Activated T-helper 1 cell treated with Interleukin-2 at 50 U/mL for 16 hours (primary cell): Measurements from ENCODE around the gene ZNF816.
"Not testable (repeated sequence)": the region's sequence is repeated elsewhere in the genome, so short reads cannot be mapped to it uniquely, and the experiment has no call there.

Source experiments
- DNase-seq: peaks from one replicate; pipeline ENCODE4 v3.0.0-alpha.2; 2020; ENCODE audit warnings: low read depth

The ZNF816 gene

GRCh38 chr19:52962394-52963246, at the start of gene ZNF816:
TSS of gene ZNF816 (minus strand) at chr19:52962881. CDS start at chr19:52956089, 6,792 bp downstream.
- peak; percentile 98 for DNase-seq

DNA sequence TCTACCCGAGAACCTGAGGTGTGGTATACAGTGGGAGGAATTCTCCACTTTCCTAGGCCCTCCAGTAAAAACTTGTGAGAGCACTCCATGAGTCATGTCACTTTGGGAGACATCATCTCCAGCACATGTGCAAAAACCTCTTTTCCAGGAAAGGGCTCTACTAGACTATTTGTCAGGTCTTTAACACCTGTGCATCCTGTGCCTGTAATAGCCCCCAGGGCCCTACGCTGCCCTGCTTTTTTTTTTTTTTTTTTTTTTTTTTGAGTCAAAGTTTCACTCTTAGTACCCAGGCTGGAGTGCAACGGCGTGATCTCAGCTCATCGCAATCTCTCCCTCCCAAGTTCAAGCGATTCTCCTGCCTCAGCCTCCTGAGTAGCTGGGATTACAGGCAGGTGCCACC, 49.3 kb upstream of the ZNF816 start:
- DNase-seq, result no peak

- DNase-seq, result no peak
Observed at GRCh38 chr19:53010494-53010893, 47.8 kb upstream of the ZNF816 start.

DNA sequence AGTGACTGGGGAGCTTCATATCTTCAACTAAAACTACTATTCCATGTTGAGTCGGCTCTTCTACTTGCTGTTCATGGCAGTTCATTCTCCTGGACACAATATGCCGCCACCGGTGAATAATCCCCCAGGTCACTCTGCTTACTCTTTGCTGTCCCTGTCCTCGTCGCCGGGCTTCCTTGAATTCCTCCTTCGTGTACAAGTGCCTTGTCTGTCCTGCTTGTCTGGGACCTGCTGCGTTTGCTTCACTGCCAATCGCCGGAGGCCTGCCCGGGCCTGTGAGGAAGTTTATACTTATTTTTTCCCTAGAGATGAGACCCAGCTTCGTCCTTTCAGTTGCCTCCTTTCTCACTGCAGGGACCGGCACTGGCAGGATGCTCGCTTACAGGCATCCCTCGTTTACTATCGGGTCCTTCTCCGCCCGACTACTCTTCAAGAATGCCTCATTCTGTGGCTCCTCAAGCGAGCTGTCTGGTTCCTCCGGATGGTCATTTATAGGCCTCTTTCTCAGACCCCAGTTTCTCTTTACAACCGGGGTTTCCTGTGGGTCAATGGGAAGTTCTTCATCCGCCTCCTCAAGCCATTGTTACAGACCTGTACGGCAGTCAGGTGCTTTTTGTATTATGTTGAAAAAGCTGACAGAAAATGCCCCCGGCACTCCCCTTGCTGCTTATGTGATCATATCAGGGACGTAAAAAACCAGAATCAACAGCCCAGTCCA, 45.5 kb upstream of the ZNF816 start:
- DNase-seq, result no peak

GRCh38 chr19:53007606-53008005, 44.9 kb upstream of the ZNF816 start:
- no peak for DNase-seq

DNA sequence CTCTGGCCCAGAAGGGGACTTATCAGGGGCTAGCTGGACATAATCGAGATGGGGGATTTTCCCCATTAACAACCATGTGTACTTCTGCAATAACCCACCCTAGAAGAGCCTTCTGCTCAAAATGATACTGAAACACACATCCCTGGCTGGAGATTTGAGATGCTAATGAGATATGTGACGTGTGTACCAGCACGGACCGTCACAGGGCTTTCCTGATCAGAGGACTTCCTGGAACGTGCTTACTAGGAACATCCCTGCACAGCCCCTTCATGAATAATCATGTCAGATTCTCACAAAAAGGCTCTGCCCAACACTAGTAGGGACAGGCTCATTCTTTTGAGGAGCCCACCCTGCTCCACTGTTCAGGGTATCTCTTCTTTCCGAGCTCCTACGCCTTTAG, 44.5 kb upstream of the ZNF816 start:
- no peak for DNase-seq

DNA sequence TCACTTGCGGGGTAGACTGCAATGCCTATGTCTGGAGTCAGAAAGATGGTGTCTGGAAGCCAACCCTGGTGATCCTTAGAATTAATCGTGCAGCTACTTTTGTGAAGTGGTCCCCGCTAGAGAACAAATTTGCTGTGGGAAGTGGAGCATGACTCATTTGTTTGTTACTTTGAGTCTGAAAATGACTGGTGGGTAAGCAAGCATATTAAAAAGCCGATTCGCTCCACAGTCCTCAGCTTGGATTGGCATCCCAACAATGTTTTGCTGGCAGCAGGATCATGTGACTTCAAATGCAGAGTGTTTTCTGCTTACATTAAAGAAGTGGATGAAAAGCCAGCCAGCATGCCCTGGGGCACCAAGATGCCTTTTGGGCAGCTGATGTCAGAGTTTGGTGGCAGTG, 41.6 kb upstream of the ZNF816 start:
- DNase-seq, result no peak

GRCh38 chr19:53002479-53002878, 39.8 kb upstream of the ZNF816 start:
- no peak for DNase-seq

GRCh38 chr19:52997975-52998374, 35.3 kb upstream of the ZNF816 start:
- no peak for DNase-seq

GRCh38 chr19:52995711-52996110, 33.0 kb upstream of the ZNF816 start:
- DNase-seq, result no peak

- peak; percentile 65 for DNase-seq
Observed at GRCh38 chr19:52993342-52994178, 30.9 kb upstream of the ZNF816 start.

GRCh38 chr19:52992109-52993004, 29.7 kb upstream of the ZNF816 start:
- DNase-seq, result no peak

DNA sequence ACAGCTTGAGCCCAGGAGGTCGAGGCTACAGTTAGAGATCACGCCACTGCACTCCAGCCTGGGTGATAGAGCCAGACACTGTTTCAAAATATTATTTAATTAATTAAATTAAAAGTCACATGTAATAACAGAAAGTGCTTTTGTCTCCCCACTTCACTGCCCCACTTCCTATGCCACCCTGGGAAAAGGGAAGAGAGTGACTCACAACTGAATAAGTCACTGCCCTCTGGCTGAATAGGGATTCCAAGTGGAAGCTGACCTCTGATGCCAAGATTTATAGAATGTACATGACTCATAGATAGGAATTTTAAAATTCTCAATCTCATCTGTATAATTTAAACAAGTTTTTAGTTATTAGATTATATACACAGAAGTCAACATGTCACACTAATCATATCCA, 28.8 kb upstream of the ZNF816 start:
- no peak for DNase-seq

GRCh38 chr19:52990759-52991418, 28.2 kb upstream of the ZNF816 start:
- no peak for DNase-seq

- no peak for DNase-seq
Observed at GRCh38 chr19:52988506-52988905, 25.8 kb upstream of the ZNF816 start.

DNA sequence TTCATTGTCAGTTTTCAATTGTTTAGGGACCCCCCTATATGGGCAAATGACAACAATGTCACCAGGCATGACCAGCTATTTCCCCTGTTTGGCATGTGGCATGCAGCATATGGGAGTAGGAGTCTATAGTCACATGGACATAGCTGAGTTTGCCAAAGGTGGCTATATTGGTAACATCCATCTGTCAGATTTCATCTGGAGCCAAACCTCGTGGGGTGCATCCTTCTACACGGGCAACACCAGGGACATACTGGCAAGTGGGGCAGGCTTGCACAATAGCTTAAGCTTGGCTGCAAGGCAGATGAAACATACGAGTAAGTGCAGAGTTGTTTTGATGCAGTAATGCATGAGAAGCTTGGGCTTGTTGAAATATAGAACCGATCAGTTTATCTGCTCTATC, 24.5 kb upstream of the ZNF816 start:
- no peak for DNase-seq

DNA sequence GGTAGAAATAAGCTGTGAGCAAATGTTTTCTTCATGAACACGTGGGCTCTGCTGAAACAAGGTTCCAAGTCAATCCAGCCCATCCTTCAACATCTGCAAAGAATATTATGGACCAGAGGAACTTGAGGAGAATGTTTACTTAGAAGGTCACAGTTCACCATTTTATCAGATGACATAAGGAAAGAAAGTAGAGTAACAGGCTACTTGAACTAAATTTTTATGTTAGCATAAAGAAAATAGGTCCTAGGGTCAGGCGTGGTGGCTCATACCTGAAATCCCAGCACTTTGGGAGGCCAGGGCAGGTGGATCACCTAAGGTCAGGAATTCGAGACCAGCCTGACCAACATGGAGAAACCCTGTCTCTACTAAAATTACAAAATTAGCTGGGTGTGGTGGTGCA, 20.5 kb upstream of the ZNF816 start:
- DNase-seq, result not testable (repeated sequence)

- DNase-seq, result no peak
Observed at GRCh38 chr19:52981329-52981728, 18.6 kb upstream of the ZNF816 start.

DNA sequence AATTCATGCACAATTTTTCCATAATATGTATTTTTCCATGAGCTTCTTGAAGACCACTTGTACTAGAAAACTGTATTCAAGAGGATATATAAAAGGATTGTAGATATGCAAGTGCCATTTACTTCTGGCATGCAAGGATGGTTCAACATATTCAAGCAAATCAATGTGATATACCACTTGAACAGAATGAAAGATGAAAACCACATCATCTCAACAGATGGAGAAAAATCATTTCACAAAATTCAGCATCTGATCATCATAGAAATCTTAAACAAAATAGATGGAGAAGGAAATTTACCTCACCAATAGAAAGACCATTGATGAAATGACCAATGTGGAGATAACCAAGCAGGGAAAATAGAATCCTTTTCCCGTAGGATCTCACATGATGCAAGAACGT, 5.1 kb upstream of the ZNF816 start:
- DNase-seq, result no peak

- DNase-seq, result no peak
Observed at GRCh38 chr19:52963247-52963618, 552 bp upstream of the ZNF816 start.

DNA sequence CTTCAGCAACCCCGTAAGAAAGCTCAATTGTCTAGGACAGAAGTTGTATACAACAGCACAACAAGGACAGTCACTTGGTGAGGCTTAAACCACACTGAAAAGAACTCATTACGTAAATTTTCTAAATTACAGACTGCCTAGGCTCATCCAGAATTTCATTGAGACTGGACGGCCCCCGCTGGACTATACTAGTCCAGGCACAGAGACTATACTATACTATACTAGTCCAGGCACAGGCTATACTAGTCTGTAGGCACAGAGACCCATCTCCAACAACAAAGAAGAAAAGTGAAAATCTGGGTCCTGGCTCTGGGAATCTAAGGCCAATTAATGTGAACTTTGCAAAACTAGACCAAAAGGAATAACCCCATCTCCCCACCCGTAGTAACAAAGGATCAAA, 700 bp downstream of the ZNF816 start:
- DNase-seq, result no peak
